NCI-H146 treated with DMSO at 0.1 percent for 48 hours (cell line): Measurements from ENCODE around the gene EBI3.
A peak's percentile ranks its signal among the peaks of the same experiment; 100 is the strongest.
"Not testable (repeated sequence)": the region's sequence is repeated elsewhere in the genome, so short reads cannot be mapped to it uniquely, and the experiment has no call there.

ENCODE experiments used
- DNase-seq: peaks from one replicate; lab custom pipeline; 2025; ENCODE audit not compliant: unreplicated experiment; lab: John Stamatoyannopoulos, UW

The EBI3 gene

DNA sequence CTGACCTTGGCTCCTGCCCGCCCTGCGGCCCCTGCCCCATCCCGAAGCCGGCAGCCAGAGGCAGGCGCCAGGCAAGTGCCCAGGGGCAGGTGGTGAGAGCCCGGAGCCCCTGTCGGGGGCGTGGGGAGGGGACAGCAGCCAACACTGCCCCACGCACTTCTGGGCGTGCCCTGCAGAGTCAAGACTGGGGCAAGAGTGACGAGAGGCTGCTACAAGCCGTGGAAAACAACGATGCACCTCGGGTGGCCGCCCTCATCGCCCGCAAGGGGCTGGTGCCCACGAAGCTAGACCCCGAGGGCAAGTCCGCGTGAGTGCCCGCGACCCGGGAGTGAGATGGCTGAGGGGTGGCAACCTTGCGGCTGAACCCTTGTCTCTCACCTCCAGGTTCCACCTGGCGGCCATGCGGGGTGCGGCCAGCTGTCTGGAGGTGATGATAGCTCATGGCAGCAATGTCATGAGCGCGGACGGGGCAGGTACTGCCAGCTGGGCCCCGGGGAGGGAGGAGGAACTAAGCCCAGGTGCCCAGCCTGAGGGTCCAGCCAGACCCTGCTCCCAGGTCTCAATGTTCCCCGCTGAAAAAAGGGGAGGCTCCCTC lies 29.5 kb upstream of the EBI3 start:
- DNase-seq: no peak

- no peak for DNase-seq
Measured at GRCh38 chr19:4200940-4201542, 28.3 kb upstream of the EBI3 start.

GRCh38 chr19:4201798-4202197 lies 27.5 kb upstream of the EBI3 start:
- no peak for DNase-seq

DNA sequence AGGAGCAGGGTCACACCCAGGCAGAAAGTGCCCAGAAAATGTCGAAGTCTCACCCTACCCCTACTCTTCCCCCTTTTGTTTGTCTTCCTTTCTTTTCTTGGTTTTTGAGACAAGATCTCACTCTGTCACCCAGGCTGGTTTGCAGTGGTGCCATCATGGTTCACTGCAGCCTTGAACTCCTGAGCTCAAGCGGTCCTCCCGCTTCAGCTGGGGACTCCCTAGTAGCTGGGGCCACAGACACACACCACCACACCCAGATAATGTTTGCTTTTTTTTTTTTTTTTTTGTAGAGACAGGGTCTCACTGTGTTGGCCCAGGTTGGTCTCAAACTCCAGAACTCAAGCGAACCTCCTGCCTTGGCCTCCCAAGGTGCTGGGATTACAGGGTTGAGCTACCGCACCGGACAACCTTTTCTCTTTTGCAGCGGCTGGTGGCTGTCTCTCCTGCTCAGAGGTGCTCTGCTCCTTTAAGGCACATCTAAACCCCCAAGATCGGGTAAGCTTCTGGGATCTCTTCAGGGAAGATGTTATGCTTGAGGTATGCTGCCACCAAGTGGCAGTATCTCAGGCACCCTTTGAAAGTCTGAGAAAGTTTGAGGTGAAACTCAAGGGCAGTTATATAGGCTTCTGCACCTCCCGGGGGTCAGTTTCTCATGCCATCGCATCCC lies 22.4 kb upstream of the EBI3 start:
- DNase-seq: no peak

DNA sequence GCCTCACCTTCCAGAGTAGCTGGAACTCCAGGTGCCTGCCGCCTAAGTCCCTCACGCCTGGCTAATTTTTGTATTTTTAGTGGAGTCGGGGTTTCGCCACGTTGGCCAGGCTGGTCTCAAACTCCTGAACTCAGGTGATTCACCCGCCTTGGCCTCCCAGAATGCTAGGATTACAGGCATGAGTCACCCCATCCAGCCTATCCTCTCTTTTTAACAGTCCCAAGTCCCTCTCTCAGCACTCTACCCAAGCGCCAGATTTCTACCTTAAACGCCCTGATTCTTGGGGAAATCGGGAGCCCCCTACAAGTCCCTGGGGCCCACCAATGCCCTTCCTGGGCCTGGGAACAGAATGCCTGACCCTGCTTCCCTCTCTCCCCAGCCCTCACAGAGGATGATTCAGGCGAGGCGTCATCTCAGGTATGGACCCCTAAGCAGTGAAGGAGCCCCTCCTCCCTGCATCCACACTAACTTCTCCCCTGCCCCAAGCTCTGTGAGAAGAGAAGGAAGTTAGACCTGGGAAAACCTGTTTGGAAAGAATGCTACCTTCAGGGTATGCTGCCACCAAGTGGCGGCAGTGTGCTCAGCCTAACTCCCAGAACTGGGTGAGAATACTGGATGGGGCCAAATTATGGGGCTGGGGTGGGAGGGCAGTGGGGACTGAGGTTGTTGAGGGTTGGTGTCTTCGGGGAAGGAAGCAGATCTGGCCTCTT lies 20.8 kb upstream of the EBI3 start:
- DNase-seq: peak; percentile 11

GRCh38 chr19:4210166-4210731 lies 19.1 kb upstream of the EBI3 start:
- DNase-seq: no peak

GRCh38 chr19:4213116-4213515 lies 16.2 kb upstream of the EBI3 start:
- DNase-seq: no peak

DNA sequence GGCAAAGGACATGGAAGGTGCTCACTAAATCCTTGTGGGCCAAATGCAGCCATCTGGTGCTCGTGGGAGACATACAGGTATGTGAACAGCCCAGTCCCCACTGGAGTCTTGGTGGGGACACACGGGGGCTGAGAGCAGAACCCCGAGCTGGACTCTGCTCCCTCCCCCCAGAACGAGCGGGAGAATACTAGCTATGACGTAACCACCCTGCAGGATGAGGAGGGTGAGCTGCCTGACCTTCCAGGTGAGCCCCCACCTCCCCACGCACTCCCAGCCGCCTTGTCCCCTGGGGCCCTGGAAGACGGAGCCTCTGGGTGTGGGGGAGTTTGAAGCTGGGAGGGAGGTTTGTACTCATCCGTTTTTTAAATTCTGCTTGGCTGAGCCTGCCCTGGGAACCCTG lies 13.5 kb upstream of the EBI3 start:
- DNase-seq: no peak

- no peak for DNase-seq
Measured at GRCh38 chr19:4216846-4217245, 12.5 kb upstream of the EBI3 start.

- DNase-seq: no peak
Measured at GRCh38 chr19:4217429-4218264, 11.7 kb upstream of the EBI3 start.

DNA sequence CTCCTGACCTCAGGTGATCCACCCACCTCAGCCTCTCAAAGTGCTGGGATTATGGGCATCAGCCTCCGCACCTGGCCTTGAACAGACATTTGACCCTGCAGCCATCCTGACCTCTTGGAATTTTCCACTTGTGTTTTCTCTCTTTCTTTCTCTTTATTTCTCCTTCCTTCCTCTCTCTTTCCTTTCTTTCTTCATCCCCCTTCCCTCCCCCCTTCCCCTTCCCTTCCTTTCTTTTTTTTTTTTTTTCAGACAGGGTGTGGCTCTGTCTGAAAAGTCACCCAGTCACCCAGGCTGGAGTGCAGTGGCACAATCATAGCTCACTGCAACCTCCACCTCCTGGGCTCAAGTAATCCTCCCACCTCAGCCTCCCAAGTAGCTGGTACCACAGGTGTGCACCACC lies 10.8 kb upstream of the EBI3 start:
- not testable (repeated sequence) for DNase-seq

DNA sequence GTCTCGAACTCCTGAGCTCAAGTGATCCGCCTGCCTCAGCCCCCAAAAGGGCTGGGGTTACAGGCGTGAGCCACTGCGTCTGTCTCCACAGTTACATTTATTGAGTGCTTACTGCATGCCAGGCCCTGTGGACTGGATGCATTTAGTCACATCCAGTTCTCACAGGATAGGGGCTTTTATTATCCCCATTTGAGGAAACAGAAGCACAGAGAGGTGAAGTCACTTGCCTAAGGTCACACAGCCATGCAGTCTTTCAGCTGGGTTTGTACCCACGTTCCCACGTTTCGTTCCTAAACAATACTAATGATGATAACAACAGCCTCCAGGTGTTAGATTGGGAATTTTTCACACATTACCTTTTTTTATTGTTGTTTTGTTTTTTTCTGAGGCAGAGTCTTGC lies 9.1 kb upstream of the EBI3 start:
- DNase-seq: no peak

GRCh38 chr19:4224470-4224869 lies 4.9 kb upstream of the EBI3 start:
- no peak for DNase-seq

- DNase-seq: no peak
Measured at GRCh38 chr19:4225885-4226284, 3.4 kb upstream of the EBI3 start.

DNA sequence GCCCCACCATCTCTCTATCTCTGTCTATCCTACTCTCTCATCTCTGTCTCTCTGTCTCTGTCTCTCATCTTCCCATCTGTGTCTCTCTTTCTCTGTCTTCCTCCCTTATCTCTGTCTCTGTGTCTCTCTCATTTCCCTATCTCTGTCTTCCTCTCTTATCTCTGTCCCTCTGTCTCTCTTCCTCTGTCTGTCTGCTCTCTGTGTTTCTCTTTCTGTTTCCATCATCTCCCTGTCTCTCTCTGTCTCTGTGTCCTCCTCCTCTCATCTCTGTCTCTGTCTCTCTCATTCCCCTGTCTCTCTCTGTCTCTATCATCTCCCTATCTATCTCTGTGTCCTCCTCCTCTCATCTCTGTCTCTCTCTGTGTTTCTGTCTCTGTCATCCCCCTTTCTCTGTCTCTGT lies 1.6 kb upstream of the EBI3 start:
- DNase-seq: no peak

GRCh38 chr19:4228765-4229178 lies 551 bp upstream of the EBI3 start:
- no peak for DNase-seq

GRCh38 chr19:4230237-4230636 lies 914 bp downstream of the EBI3 start:
- DNase-seq: not testable (repeated sequence)

GRCh38 chr19:4231521-4231920 lies 2.2 kb downstream of the EBI3 start:
- not testable (repeated sequence) for DNase-seq

- not testable (repeated sequence) for DNase-seq
Measured at GRCh38 chr19:4232139-4232538, 2.8 kb downstream of the EBI3 start.

- no peak for DNase-seq
Measured at GRCh38 chr19:4232614-4233281, 3.4 kb downstream of the EBI3 start.
